Measurements from ENCODE around the gene C1R.
"Not testable (repeated sequence)": the region's sequence is repeated elsewhere in the genome, so short reads cannot be mapped to it uniquely, and the experiment has no call there.

GRCh38 chr12:7037411-7037810, 54.8 kb downstream of the C1R start:
- TF ChIP-seq CTCF, POLR2AphosphoS5 (IDR thresholded peaks at IDR 0.05): not testable (repeated sequence)
